Epithelial cell of esophagus (primary cell): ENCODE measurements around the gene FAM180B.
"Not testable (repeated sequence)": the region's sequence is repeated elsewhere in the genome, so short reads cannot be mapped to it uniquely, and the experiment has no call there.

Source experiments
- DNase-seq: peaks from one replicate; pipeline ENCODE4 v3.0.0; 2010; ENCODE audit warnings: low read depth
- H3K4me3 ChIP-seq: 2 replicates; pipeline ENCODE4 v1.5.1; 2011; ENCODE audit warnings: mild to moderate bottlenecking, low read length, control low read depth
- TF ChIP-seq, protein P1 (sequence below): IDR thresholded peaks from 2 replicates; pipeline ENCODE4 v1.5.1; 2011; ENCODE audit warnings: low read depth, mild to moderate bottlenecking, low read length, control low read depth, inconsistent platforms; ENCODE audit not compliant: insufficient read depth; ENCODE audit errors: missing control alignments

Gene FAM180B

GRCh38 chr11:47586098-47586855, at the start of gene FAM180B:
Gene FAM180B (plus strand): TSS chr11:47586678. CDS start chr11:47586769, 91 bp downstream.
- TF ChIP-seq, protein P1, sequence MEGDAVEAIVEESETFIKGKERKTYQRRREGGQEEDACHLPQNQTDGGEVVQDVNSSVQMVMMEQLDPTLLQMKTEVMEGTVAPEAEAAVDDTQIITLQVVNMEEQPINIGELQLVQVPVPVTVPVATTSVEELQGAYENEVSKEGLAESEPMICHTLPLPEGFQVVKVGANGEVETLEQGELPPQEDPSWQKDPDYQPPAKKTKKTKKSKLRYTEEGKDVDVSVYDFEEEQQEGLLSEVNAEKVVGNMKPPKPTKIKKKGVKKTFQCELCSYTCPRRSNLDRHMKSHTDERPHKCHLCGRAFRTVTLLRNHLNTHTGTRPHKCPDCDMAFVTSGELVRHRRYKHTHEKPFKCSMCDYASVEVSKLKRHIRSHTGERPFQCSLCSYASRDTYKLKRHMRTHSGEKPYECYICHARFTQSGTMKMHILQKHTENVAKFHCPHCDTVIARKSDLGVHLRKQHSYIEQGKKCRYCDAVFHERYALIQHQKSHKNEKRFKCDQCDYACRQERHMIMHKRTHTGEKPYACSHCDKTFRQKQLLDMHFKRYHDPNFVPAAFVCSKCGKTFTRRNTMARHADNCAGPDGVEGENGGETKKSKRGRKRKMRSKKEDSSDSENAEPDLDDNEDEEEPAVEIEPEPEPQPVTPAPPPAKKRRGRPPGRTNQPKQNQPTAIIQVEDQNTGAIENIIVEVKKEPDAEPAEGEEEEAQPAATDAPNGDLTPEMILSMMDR: no peak
- no peak within 1 kb of the TSS for H3K4me3 ChIP-seq
- no peak for DNase-seq

DNA sequence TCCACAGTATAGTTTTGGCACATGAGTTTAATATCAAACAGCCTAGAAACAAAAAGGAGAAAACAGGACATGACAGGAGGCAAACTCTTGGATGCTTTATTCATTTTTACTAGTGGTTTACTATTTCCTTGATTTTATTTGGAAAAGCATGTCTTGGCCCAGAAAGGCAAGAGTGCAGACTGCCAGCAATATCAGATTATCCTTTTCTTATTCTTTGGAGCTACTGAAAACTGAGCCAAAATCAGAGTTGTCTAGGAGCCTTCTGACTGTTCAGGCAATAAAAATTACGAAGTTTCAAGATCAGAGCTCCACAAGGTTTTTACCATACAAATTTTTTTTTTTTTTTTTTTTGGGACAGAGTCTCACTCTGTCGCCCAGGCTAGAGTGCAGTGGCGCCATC, 49.6 kb upstream of the FAM180B start:
- H3K4me3 ChIP-seq: no peak overlapping the region
- TF ChIP-seq, protein P1: no peak
- no peak for DNase-seq

DNA sequence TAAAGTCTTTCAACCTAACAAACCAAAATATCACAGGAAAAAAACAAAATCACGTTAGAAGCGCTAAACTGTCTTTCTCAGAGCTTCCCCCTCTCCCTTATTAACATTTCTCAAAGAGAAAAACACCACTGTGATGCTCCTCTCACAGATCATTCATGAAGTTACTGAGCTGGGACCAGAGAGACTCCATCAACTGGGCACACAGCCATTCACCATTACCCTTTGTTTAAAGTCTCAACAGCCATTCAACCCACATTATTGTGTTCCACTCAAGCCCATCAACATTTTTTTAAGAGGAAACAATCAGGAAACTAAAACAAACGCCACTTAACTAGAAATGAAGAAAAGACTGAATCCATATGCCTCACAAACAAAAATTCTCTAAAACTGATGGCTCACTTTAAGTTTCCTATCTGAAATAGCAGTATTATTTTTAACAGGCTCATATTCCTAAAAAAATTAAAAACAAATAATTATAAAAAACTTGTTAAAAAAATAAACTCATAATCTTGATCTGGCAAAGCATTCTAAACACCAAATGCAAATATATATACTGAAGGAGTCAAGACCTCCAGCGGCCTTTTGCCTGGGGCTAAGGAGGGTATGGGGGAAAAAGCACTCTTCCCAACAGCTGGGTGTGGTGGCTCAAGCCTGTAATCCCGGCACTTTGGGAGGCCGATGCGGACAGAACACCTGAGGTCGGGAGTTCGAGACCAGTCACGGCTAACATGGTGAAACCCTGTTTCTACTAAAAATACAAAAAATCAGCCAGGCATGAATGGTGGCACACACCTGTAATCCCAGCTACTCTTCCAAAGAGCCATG, 47.5 kb upstream of the FAM180B start:
- no peak overlapping the region for H3K4me3 ChIP-seq
- TF ChIP-seq, protein P1: no peak
- DNase-seq: no peak

- H3K4me3 ChIP-seq: no peak overlapping the region
- TF ChIP-seq, protein P1: no peak
- peak; percentile 22 for DNase-seq
Measured at GRCh38 chr11:47539681-47540039, 46.8 kb upstream of the FAM180B start.

DNA sequence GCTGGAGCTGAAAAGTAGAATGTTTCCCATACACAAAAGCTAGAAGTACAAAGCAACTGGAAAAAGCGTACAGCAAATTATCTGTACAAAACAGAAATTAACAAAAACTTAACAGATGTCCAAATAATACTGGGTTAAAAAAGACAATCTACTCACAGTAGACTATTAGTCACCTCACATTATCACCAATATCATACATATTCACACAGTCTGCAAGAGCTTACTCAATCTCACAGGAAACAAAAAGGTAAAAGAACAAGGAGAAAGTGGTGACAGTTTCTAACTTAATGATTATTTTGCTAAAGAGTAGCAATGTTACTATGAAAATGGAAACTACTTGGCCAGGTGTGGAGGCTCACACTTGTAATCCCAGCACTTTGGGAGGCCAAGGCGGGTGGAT, 45.4 kb upstream of the FAM180B start:
- H3K4me3 ChIP-seq: no peak overlapping the region
- TF ChIP-seq, protein P1: no peak
- DNase-seq: peak; percentile 12

- TF ChIP-seq, protein P1: no peak
- no peak overlapping the region for H3K4me3 ChIP-seq
- DNase-seq: no peak
Measured at GRCh38 chr11:47545298-47545697, 41.2 kb upstream of the FAM180B start.

DNA sequence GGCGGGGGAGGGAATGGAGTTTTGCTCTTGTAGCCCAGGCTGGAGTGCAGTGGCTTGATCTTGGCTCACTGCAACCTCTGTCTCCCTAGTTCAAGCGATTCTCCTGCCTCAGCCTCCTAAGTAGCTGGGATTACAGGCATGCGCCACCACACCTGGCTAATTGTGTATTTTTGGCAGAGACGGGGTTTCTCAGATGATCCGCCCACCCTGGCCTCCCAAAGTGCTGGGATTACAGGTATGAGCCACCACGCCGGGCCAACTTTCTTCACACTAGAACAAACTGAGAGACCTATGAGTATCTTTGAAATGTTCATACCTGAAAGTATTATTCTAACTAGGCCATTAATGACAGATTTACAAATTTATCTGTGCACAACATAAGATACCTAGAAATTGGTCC, 40.2 kb upstream of the FAM180B start:
- DNase-seq, H3K4me3 ChIP-seq: not testable (repeated sequence)
